Fibroblast of the aortic adventitia (primary cell): ENCODE measurements around the gene PPID. TPM values are rescaled to one million over a fixed set of nuclear protein-coding genes. Genes with fewer than 3 reads are reported as not detected.
"Not testable (repeated sequence)": the region's sequence is repeated elsewhere in the genome, so short reads cannot be mapped to it uniquely, and the experiment has no call there.

Experiments used
- DNase-seq: peaks from one replicate; pipeline ENCODE4 v3.0.0-alpha.2; 2010; ENCODE audit warnings: low read depth
- H3K4me3 ChIP-seq: 2 replicates; pipeline ENCODE4 v1.5.1; 2011; ENCODE audit warnings: low read depth, mild to moderate bottlenecking, control low read depth, low read length, moderate library complexity
- CTCF ChIP-seq: IDR thresholded peaks from 2 replicates; pipeline ENCODE4 v1.5.1; 2011; ENCODE audit warnings: mild to moderate bottlenecking, low read length, control low read depth, inconsistent platforms; ENCODE audit not compliant: insufficient read depth
- total RNA-seq: library from RNA; depleted of rRNA; stranded (reverse); fragments of >200 nt; gene quantifications from 2 replicates; pipeline ENCODE4 v1.2.3, GENCODE V29; 2012; ENCODE audit warnings: low replicate concordance

The PPID gene
- total RNA-seq, 1 donor = 23.6 TPM

GRCh38 chr4:158721680-158722079 is 1.5 kb downstream of the PPID start:
- TF ChIP-seq CTCF = no peak
- no peak for DNase-seq
- H3K4me3 ChIP-seq = no peak overlapping the region

GRCh38 chr4:158715802-158716201 is 7.4 kb downstream of the PPID start:
- no peak for DNase-seq
- no peak overlapping the region for H3K4me3 ChIP-seq
- TF ChIP-seq CTCF = no peak

DNA sequence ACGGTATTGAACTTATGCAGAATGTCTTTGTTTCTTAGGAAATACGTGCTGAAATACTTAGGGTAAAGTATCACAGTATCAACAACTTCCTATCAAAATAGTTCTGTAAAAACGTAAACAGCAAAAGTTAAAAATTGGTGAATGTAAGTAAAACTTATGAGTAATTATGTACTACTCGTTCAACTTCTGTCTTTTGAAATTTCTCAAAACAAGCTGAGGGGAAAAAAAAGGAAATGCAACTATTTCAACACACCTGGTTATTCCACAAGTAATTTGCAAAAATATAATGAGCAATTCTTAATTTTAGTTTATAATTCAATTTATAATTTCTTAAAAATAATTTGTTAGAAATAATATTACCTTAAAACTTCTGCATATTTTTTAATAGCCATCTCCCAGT is 8.3 kb downstream of the PPID start:
- H3K4me3 ChIP-seq = no peak overlapping the region
- TF ChIP-seq CTCF = no peak
- DNase-seq = no peak

GRCh38 chr4:158712622-158713021 is 10.6 kb downstream of the PPID start:
- not testable (repeated sequence) for H3K4me3 ChIP-seq, DNase-seq

GRCh38 chr4:158710814-158711213 is 12.4 kb downstream of the PPID start:
- TF ChIP-seq CTCF = peak; percentile 28
- peak; percentile 40 for DNase-seq

DNA sequence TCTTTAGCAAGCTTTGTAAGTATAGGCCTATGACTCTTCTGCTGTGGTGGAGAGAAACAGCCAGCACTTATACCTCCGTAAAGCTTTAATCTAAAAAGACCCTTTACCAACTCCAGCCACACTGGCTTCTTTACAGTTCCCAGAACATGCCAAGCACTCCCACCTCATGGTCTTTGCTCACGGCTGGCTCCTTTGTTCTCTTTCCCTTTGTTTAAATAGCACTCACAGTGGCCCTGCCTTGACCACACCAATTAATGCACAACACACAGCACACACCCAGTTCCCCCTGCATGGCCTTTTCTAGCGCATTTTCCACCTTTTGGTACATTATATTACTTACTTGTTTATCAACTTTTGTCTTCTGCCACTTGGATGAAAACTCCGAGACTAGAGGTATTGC is 18.9 kb downstream of the PPID start:
- DNase-seq = no peak
- no peak for TF ChIP-seq CTCF

More at GRCh38 chr4:158710814-158711213, 12.4 kb downstream of the PPID start:
- H3K4me3 ChIP-seq = no peak overlapping the region

DNA sequence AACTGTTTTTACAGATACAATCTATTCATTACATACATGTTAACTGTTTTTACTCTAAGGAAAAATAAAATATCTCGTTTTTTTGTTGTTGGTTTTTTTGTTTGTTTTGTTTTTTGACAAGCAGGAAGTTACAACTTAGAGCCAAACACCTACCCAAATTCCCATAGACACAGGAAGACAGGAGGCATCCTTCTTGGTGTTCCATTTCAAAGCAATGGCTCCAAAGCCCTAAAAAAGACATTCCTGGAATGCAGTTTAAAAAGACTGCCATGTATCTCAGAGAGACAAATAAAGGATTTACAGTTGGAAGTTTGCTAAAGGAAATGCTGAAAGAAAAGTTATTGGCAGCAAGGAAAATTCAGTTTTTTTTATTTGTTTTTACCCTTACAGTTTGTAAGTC is 34.4 kb downstream of the PPID start:
- no peak for DNase-seq
- no peak overlapping the region for H3K4me3 ChIP-seq
- no peak for TF ChIP-seq CTCF

More for the DNA sequence above, 18.9 kb downstream of the PPID start:
- H3K4me3 ChIP-seq = no peak overlapping the region
